ENCODE measurements around the gene FBP1.

The FBP1 gene

DNA sequence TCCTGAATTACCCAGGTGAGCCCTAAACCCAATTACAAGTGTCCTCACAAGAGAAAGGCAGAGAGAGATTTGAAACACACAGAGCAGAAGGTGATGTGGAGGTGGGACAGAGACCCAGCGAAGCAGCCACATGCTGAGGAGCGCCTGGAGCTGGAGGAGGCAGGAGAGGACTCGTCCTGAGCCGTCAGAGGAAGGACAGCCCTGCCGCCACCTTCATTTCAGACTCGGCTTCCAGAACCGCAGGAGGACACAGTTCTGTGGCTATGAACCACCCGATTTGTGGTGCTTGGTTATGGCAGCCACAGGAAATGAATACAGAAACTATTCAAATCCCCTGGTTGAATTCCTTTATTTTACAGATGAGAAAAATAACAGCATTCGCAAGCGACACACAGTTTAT, 16.4 kb upstream of the FBP1 start:
- Histone ChIP-seq H3K79me2 (ENCODE audit: insufficient read depth, low read depth) (no peaks in the 10 kb centered on the region), H3K4me3 (IDR thresholded peaks at IDR 0.05; ENCODE audit: insufficient read depth, low read depth, low read length) (no peak overlapping the region), H2AFZ (ENCODE audit: low read depth) (no peak overlapping the region), H4K20me1 (ENCODE audit: insufficient read depth) (no peaks in the 10 kb centered on the region), H3K4me1 (ENCODE audit: low read depth, poor library complexity, severe bottlenecking) (no peaks in the 10 kb centered on the region), H3K9ac (no peak overlapping the region), H3K27ac (no peak overlapping the region), H3K27me3 (ENCODE audit: insufficient read depth, low read depth) (no peaks in the 10 kb centered on the region), H3K36me3 (ENCODE audit: insufficient read depth) (no peaks in the 10 kb centered on the region), H3K4me2 (no peak overlapping the region)
- TF ChIP-seq, protein P1, sequence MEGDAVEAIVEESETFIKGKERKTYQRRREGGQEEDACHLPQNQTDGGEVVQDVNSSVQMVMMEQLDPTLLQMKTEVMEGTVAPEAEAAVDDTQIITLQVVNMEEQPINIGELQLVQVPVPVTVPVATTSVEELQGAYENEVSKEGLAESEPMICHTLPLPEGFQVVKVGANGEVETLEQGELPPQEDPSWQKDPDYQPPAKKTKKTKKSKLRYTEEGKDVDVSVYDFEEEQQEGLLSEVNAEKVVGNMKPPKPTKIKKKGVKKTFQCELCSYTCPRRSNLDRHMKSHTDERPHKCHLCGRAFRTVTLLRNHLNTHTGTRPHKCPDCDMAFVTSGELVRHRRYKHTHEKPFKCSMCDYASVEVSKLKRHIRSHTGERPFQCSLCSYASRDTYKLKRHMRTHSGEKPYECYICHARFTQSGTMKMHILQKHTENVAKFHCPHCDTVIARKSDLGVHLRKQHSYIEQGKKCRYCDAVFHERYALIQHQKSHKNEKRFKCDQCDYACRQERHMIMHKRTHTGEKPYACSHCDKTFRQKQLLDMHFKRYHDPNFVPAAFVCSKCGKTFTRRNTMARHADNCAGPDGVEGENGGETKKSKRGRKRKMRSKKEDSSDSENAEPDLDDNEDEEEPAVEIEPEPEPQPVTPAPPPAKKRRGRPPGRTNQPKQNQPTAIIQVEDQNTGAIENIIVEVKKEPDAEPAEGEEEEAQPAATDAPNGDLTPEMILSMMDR (conservative IDR thresholded peaks at IDR 0.05; ENCODE audit: low read depth, low read length): no peak

DNA sequence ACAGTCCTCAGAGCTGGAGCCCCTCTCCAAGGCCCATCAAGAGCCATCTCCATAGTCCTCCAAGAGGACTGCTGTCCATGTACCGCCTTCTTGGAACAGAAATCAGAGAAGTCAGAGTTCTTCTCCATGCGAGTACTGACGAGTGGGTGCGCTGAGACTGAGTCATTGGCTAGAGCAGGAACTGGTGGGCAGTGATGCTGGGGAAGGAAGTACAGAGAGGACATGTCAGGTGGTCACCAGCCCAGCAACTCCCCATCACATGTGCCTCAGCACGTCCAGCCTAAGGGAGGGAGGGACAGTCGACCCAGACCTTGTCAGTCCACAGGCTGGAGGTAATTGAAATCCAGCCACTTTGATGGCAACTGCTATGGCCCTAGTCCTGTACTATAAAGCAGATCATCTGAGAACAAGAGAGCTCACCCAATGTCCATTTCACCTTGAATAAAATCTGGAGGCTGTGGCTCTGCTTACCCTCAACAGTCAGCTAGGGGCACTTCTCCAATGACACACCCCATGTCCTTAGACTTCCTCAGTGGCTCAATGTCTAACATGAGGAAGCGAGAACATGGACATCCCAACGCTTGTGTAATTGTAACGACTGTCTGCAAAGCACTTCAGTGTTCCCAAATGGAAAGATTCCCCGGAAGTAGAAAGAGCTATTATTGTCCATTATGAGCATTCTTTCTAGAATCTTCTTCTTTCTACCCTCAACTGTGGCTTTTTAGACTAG, 15.0 kb upstream of the FBP1 start:
- H3K36me3 ChIP-seq (ENCODE audit: insufficient read depth): no peaks in the 10 kb centered on the region
- TF ChIP-seq, protein P1 (conservative IDR thresholded peaks at IDR 0.05; ENCODE audit: low read depth, low read length): no peak
- no peak overlapping the region for H3K4me2 ChIP-seq
- H4K20me1 ChIP-seq (ENCODE audit: insufficient read depth): no peaks in the 10 kb centered on the region
- H3K27ac ChIP-seq: no peak overlapping the region
- no peak overlapping the region for H3K4me3 ChIP-seq (IDR thresholded peaks at IDR 0.05; ENCODE audit: insufficient read depth, low read depth, low read length)
- H3K27me3 ChIP-seq (ENCODE audit: insufficient read depth, low read depth): no peaks in the 10 kb centered on the region
- H2AFZ ChIP-seq (ENCODE audit: low read depth): no peak overlapping the region
- H3K79me2 ChIP-seq (ENCODE audit: insufficient read depth, low read depth): no peaks in the 10 kb centered on the region
- no peaks in the 10 kb centered on the region for H3K4me1 ChIP-seq (ENCODE audit: low read depth, poor library complexity, severe bottlenecking)
- no peak overlapping the region for H3K9ac ChIP-seq

DNA sequence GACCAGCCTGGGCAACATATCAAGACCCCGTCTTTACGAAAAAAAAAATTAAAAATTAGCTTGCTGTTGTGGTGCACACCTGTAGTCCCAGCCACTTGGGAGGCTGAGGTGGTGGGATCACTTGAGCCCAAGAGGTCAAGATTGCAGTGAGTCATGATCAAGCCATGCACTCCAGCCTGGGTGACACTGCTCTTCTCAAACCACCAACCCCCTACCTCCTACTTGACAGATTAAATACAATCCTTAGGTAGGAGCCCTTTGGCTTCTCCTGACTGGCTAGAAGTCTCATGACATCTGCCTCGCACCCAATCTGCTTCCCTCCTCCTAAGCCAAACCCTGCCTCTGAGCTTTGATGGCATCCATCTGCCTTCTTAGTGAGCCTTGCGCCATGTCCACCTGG, 11.6 kb upstream of the FBP1 start:
- no peaks in the 10 kb centered on the region for H3K27me3 ChIP-seq (ENCODE audit: insufficient read depth, low read depth)
- no peaks in the 10 kb centered on the region for H3K79me2 ChIP-seq (ENCODE audit: insufficient read depth, low read depth)
- no peaks in the 10 kb centered on the region for H3K36me3 ChIP-seq (ENCODE audit: insufficient read depth)
- TF ChIP-seq, protein P1 (conservative IDR thresholded peaks at IDR 0.05; ENCODE audit: low read depth, low read length): no peak
- no peak overlapping the region for H3K4me2 ChIP-seq
- H3K27ac ChIP-seq: no peak overlapping the region
- no peaks in the 10 kb centered on the region for H4K20me1 ChIP-seq (ENCODE audit: insufficient read depth)
- H3K4me1 ChIP-seq (ENCODE audit: low read depth, poor library complexity, severe bottlenecking): no peaks in the 10 kb centered on the region
- no peak overlapping the region for H3K4me3 ChIP-seq (IDR thresholded peaks at IDR 0.05; ENCODE audit: insufficient read depth, low read depth, low read length)
- no peak overlapping the region for H2AFZ ChIP-seq (ENCODE audit: low read depth)
- H3K9ac ChIP-seq: no peak overlapping the region

DNA sequence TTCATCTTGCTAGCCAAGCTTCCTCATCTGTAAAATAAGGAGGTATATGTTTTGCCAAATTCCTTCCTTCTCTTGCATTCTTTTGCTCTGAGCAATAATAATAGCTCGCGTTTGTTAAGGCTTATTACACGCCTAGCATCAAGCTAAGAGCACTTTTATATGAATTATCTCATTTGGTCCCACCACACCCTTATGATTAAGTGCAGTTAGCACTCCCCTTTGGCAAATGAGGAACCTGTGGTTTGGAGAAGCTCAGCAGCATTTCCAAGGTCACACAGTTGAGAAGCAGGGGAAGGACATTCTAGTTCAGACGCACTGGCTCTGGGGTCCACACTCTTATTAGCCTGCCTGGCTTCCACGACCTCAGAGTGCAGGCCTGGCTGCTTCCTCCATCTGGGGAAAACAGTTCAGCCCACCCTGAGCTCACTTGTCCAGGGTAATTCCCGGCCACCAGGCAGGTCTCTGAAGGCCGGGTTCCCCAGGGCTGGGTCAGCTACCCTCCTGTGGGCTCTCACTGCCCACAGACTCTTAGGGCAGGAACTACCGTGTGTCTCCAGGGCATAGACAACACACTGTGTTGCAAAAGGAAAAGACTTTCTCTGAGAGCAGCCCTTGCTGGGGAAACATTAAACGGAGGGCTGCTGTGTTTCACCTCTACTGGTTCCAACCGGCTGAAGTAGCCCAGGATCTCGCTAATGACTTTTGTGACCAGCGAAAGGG, 9.9 kb upstream of the FBP1 start:
- Histone ChIP-seq H3K79me2 (ENCODE audit: insufficient read depth, low read depth) (no peaks in the 10 kb centered on the region), H3K4me3 (IDR thresholded peaks at IDR 0.05; ENCODE audit: insufficient read depth, low read depth, low read length) (no peak overlapping the region), H3K27me3 (ENCODE audit: insufficient read depth, low read depth) (no peaks in the 10 kb centered on the region), H3K4me1 (ENCODE audit: low read depth, poor library complexity, severe bottlenecking) (no peaks in the 10 kb centered on the region), H3K9ac (no peak overlapping the region), H2AFZ (ENCODE audit: low read depth) (no peak overlapping the region), H3K4me2 (no peak overlapping the region), H3K27ac (no peak overlapping the region), H4K20me1 (ENCODE audit: insufficient read depth) (no peaks in the 10 kb centered on the region), H3K36me3 (ENCODE audit: insufficient read depth) (no peaks in the 10 kb centered on the region)
- TF ChIP-seq, protein P1 (conservative IDR thresholded peaks at IDR 0.05; ENCODE audit: low read depth, low read length): no peak
